HL-60 (cell line): ENCODE data around the gene SPRR3.

Source experiments
- DNase-seq, 2 experiments: peaks; one replicate each; pipeline ENCODE4 v3.0.0-alpha.2; 2010 to 2020; ENCODE audit warnings: low read depth in 1 of 2, low spot score in 1 of 2
- H3K27ac ChIP-seq: fragments of 250-450 bp; sonication (Bioruptor Pico); replicated peaks from 2 replicates; pipeline ENCODE4 v1.5.1; 2020; ENCODE audit warnings: mild to moderate bottlenecking, moderate library complexity
- H3K27me3 ChIP-seq: fragments of 250-450 bp; sonication (Bioruptor Pico); 2 replicates; pipeline ENCODE4 v1.5.1; 2021; ENCODE audit warnings: mild to moderate bottlenecking, moderate library complexity; ENCODE audit not compliant: insufficient read depth, poor library complexity, severe bottlenecking
- H3K4me3 ChIP-seq: replicated peaks from 2 replicates; pipeline ENCODE4 v1.5.1; 2011; ENCODE audit warnings: mild to moderate bottlenecking, control low read depth, low read length; ENCODE audit not compliant: insufficient read depth
- GABPA ChIP-seq: IDR thresholded peaks from 2 replicates; pipeline ENCODE4 v1.6.1; 2012; ENCODE audit warnings: low read depth
- POLR2AphosphoS5 ChIP-seq: IDR thresholded peaks from 2 replicates; pipeline ENCODE4 v1.6.1; 2012; ENCODE audit warnings: low read depth
- SPI1 ChIP-seq: IDR thresholded peaks from 2 replicates; pipeline ENCODE4 v1.6.1; 2012; ENCODE audit warnings: low read depth, mild to moderate bottlenecking, borderline replicate concordance
- TF ChIP-seq, protein P1 (sequence below): IDR thresholded peaks from one replicate; pipeline ENCODE4 v1.5.1; 2011; ENCODE audit warnings: low read length, control low read depth, inconsistent platforms; ENCODE audit not compliant: insufficient read depth
- TF ChIP-seq, protein P2 (sequence below): IDR thresholded peaks from 2 replicates; pipeline ENCODE4 v1.6.1; 2012; ENCODE audit warnings: low read depth; ENCODE audit not compliant: insufficient replicate concordance

The SPRR3 gene

DNA sequence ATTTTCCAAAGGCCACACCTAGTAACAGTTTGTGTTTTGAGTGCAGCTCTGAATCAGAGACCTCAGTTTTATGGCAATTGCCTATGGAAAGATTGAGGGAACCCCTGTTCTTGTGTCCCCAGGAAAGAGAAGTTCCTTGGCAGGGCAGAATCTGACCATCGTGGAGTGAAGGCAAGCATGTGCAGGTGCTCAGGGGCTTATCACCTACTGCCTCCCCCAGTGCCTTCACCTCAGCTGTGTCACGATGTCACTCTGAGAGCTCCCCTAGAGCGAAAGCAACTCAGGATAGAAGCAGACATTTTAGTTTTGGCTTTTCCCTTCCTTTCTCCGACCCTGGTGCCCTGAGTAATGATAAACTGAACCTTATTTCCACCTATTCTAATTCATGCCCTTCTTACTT is 19.5 kb upstream of the SPRR3 start:
- no peak overlapping the region for H3K4me3 ChIP-seq
- no peak for DNase-seq
- H3K27me3 ChIP-seq: no peaks in the 10 kb centered on the region
- H3K27ac ChIP-seq: no peak overlapping the region
- TF ChIP-seq, protein P1, sequence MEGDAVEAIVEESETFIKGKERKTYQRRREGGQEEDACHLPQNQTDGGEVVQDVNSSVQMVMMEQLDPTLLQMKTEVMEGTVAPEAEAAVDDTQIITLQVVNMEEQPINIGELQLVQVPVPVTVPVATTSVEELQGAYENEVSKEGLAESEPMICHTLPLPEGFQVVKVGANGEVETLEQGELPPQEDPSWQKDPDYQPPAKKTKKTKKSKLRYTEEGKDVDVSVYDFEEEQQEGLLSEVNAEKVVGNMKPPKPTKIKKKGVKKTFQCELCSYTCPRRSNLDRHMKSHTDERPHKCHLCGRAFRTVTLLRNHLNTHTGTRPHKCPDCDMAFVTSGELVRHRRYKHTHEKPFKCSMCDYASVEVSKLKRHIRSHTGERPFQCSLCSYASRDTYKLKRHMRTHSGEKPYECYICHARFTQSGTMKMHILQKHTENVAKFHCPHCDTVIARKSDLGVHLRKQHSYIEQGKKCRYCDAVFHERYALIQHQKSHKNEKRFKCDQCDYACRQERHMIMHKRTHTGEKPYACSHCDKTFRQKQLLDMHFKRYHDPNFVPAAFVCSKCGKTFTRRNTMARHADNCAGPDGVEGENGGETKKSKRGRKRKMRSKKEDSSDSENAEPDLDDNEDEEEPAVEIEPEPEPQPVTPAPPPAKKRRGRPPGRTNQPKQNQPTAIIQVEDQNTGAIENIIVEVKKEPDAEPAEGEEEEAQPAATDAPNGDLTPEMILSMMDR: no peak
- no peak for TF ChIP-seq GABPA
- TF ChIP-seq, protein P2, sequence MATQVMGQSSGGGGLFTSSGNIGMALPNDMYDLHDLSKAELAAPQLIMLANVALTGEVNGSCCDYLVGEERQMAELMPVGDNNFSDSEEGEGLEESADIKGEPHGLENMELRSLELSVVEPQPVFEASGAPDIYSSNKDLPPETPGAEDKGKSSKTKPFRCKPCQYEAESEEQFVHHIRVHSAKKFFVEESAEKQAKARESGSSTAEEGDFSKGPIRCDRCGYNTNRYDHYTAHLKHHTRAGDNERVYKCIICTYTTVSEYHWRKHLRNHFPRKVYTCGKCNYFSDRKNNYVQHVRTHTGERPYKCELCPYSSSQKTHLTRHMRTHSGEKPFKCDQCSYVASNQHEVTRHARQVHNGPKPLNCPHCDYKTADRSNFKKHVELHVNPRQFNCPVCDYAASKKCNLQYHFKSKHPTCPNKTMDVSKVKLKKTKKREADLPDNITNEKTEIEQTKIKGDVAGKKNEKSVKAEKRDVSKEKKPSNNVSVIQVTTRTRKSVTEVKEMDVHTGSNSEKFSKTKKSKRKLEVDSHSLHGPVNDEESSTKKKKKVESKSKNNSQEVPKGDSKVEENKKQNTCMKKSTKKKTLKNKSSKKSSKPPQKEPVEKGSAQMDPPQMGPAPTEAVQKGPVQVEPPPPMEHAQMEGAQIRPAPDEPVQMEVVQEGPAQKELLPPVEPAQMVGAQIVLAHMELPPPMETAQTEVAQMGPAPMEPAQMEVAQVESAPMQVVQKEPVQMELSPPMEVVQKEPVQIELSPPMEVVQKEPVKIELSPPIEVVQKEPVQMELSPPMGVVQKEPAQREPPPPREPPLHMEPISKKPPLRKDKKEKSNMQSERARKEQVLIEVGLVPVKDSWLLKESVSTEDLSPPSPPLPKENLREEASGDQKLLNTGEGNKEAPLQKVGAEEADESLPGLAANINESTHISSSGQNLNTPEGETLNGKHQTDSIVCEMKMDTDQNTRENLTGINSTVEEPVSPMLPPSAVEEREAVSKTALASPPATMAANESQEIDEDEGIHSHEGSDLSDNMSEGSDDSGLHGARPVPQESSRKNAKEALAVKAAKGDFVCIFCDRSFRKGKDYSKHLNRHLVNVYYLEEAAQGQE: no peak
- no peak for TF ChIP-seq POLR2AphosphoS5
- no peak for TF ChIP-seq SPI1

DNA sequence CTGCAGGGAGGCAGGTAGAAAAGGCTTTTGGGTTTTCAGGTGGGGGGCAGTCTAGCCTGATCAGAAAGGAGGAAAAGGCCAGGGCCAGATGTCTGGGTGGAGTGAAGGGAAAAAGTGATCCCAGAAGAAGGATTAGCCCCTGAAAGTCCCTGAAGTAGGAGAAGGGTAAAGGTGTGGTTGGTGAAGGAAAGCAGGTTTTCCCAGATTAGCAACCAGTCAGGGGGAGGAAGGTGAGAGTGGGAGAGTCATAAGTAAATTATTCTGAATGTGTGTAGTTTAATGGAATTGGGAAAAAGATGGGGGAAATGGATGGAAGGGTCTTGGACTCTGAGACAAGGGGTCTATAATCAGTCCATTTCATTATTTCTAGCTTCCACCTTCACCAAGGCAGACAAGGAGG is 18.3 kb upstream of the SPRR3 start:
- DNase-seq: no peak
- Histone ChIP-seq H3K4me3 (no peak overlapping the region), H3K27me3 (no peaks in the 10 kb centered on the region), H3K27ac (no peak overlapping the region)
- TF ChIP-seq, protein P2: no peak
- TF ChIP-seq GABPA: no peak
- TF ChIP-seq, protein P1: no peak

DNA sequence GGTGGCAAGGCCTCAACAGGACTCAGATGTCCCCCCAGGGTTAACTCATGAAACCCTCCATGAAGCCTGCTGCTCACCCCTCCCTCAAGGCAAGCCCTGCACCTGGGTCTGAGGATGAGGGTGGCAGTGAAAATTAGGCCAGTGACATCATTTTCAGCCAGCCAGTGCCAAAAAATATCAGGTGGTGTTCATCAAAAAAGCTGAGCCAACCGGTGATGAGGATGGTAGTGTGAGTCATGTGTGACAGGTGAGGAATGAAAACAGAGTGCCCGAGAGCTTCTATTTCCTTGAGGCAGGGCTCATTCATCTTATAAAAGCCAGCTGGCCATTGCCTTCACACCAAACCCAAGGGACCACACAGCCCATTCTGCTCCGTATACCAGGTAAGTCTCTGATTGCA is 17.8 kb upstream of the SPRR3 start, which contains the start of gene SPRR1A:
Gene SPRR1A (plus strand): TSS at position 339 of the 400 bp plus-strand sequence. CDS start 1,150 bp downstream, outside the sequence.
- DNase-seq: no peak
- no peak within 1 kb of the TSS for H3K27ac ChIP-seq
- no peak within 1 kb of the TSS for H3K4me3 ChIP-seq
- peaks cover 2% of the 10 kb centered on the region for H3K27me3 ChIP-seq
- TF ChIP-seq, protein P1: no peak
- TF ChIP-seq POLR2AphosphoS5: no peak
- TF ChIP-seq, protein P2: no peak
- no peak for TF ChIP-seq GABPA
